ENCODE results near the gene SORCS2.

SORCS2 gene

DNA sequence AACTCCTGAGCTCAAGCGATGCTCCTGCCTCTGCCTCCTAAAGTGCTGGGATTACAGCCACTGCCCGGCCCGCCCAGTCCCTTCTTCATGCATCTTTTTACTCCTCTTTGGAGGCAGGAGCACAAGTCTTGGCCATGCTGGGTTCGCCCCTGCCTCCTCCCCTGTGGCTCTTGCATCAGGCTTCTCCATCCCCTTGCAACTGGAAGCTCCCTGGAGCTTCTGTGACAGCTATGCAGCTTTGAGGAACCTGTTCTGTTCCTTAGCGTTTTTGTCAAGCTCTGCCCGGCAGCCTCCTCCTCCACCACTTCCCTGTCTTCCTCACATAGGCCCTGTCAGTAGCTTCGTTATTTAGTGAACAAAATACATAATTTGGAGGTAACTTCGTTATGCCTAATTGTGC lies 168.5 kb downstream of the SORCS2 start:
- H2AFZ ChIP-seq (ENCODE audit: low read depth, low read length) = no peak overlapping the region
- no peaks in the 10 kb centered on the region for H3K9me3 ChIP-seq (ENCODE audit: low read length)
- no peak overlapping the region for H3K4me3 ChIP-seq (ENCODE audit: low read length)
- H3K36me3 ChIP-seq (ENCODE audit: insufficient read depth, low read length) = no peaks in the 10 kb centered on the region
- H3K4me1 ChIP-seq (ENCODE audit: insufficient read depth, low read length) = no peaks in the 10 kb centered on the region
- H3K27me3 ChIP-seq (ENCODE audit: insufficient read depth, low read length) = no peaks in the 10 kb centered on the region

DNA sequence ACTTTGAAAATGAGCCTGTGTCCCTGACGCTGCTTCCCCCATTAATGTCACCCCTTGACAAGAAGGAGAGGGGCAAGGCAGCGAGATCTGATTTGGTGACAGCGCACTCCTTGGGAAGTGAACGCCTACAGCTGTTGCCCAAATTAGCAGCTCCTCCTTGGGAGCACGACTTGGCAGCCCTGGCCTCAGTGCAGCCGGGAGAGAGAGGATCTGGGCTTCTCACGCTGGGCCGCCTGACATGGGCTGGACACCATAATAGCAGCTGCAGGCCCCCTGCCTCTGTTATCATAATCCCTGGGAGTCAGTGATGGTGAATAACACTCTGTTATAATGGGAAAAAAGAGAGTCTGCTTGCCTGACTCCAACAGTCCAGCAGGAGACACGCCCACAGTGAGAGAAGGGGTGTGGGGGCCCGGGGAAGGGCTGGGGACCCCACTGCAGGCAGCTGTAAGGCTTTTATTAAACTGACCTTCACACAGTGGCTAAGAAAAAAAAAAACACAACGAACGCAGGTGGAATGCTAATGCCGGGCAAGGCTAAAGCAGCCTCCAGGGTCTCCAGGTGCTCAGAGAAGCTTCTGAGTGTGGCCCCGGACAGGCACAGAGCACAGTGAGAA lies 169.1 kb downstream of the SORCS2 start:
- Histone ChIP-seq H3K4me3 (ENCODE audit: low read length) (no peak overlapping the region), H3K4me1 (ENCODE audit: insufficient read depth, low read length) (no peaks in the 10 kb centered on the region), H3K27me3 (ENCODE audit: insufficient read depth, low read length) (no peaks in the 10 kb centered on the region), H3K36me3 (ENCODE audit: insufficient read depth, low read length) (no peaks in the 10 kb centered on the region), H3K9me3 (ENCODE audit: low read length) (no peaks in the 10 kb centered on the region), H2AFZ (ENCODE audit: low read depth, low read length) (no peak overlapping the region)

DNA sequence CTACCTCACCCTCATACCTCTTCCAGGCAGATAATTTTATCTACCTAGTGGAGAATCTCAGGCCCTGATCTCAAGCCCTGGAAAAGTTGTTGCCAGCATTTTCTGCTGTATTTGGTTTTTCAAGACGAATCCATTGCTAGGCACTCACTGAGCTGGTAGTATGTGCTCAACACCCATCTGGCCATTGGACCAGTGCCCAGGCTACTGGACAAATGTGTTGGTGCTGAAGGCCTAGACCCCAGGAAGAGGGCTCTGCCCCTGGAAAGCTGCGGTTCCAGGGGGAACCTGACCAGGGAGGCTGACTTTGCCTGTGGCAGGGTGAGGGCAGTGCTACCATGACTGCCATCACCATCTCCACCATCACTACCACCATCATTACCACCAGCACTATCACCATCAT lies 170.0 kb downstream of the SORCS2 start:
- no peaks in the 10 kb centered on the region for H3K36me3 ChIP-seq (ENCODE audit: insufficient read depth, low read length)
- H3K4me1 ChIP-seq (ENCODE audit: insufficient read depth, low read length) = no peaks in the 10 kb centered on the region
- H2AFZ ChIP-seq (ENCODE audit: low read depth, low read length) = no peak overlapping the region
- peaks cover 2% of the 10 kb centered on the region for H3K27me3 ChIP-seq (ENCODE audit: insufficient read depth, low read length)
- H3K9me3 ChIP-seq (ENCODE audit: low read length) = no peaks in the 10 kb centered on the region
- H3K4me3 ChIP-seq (ENCODE audit: low read length) = no peak overlapping the region

GRCh38 chr4:7362862-7363430 lies 170.6 kb downstream of the SORCS2 start:
- Histone ChIP-seq H3K4me1 (ENCODE audit: insufficient read depth, low read length) (no peaks in the 10 kb centered on the region), H3K36me3 (ENCODE audit: insufficient read depth, low read length) (no peaks in the 10 kb centered on the region), H3K9me3 (ENCODE audit: low read length) (no peaks in the 10 kb centered on the region), H3K27me3 (ENCODE audit: insufficient read depth, low read length) (peaks cover 2% of the 10 kb centered on the region), H2AFZ (ENCODE audit: low read depth, low read length) (no peak overlapping the region), H3K4me3 (ENCODE audit: low read length) (no peak overlapping the region)

DNA sequence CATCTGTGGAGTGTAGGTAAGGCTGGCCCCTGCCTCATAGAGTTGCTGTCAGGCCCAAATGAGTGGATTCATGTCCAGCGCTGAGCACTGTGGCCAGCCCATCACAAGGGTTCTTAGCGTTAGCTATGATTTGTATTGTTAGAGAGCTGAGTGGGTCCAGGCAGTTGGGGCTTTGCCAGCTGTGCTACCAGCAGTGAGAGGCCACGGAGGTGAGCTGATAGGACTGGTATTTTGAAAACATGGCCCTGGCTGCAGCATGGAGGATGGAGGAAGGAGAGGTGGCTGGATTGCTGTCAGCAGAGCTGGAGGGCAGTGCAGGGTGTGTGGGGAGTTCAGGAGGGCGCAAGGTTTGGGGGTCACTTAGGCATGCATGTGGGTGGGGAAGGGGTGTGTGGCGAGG lies 172.6 kb downstream of the SORCS2 start:
- Histone ChIP-seq H3K4me1 (ENCODE audit: insufficient read depth, low read length) (no peaks in the 10 kb centered on the region), H3K4me3 (ENCODE audit: low read length) (no peak overlapping the region), H3K27me3 (ENCODE audit: insufficient read depth, low read length) (peaks cover 2% of the 10 kb centered on the region), H3K36me3 (ENCODE audit: insufficient read depth, low read length) (no peaks in the 10 kb centered on the region), H3K9me3 (ENCODE audit: low read length) (no peaks in the 10 kb centered on the region), H2AFZ (ENCODE audit: low read depth, low read length) (no peak overlapping the region)

DNA sequence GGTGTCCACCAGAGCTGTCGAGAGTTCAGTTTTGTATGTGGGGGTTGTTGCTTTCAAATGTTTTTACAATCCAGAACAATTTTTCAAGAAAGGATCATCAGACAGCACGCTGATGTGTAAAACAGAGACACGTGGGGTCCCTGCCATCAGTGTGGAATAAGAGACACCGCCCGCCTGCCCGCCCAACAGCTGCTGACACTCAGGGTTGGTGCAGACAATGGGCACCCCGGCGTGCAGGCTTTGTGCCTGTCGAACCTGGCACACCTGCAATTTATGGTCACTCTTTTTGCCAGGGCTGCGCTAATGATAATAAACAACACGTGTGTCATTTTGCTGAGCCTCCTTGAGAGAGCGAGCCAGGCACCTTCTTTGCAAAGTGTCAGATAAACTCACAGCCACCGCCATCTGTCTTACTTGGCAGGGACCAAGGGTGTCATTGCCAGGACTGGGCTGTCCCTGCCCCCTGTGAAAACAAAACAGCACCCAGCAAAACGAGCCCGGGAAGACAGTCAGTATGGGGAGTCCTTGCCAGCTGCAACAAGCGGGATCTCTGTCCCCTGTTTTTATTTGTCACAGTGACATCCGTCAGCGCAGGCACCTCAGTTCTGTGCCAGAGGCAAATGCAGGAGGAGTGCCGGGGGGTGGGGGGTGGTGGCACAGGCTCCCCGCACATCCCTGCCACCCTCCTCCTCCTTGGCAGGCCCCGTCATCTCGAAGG lies 173.3 kb downstream of the SORCS2 start:
- Histone ChIP-seq H2AFZ (ENCODE audit: low read depth, low read length) (no peak overlapping the region), H3K4me3 (ENCODE audit: low read length) (no peak overlapping the region), H3K36me3 (ENCODE audit: insufficient read depth, low read length) (no peaks in the 10 kb centered on the region), H3K9me3 (ENCODE audit: low read length) (no peaks in the 10 kb centered on the region), H3K4me1 (ENCODE audit: insufficient read depth, low read length) (no peaks in the 10 kb centered on the region), H3K27me3 (ENCODE audit: insufficient read depth, low read length) (peaks cover 2% of the 10 kb centered on the region)

- Histone ChIP-seq H3K4me1 (ENCODE audit: insufficient read depth, low read length) (no peaks in the 10 kb centered on the region), H3K27me3 (ENCODE audit: insufficient read depth, low read length) (peaks cover 2% of the 10 kb centered on the region), H3K36me3 (ENCODE audit: insufficient read depth, low read length) (no peaks in the 10 kb centered on the region), H3K4me3 (ENCODE audit: low read length) (no peak overlapping the region), H2AFZ (ENCODE audit: low read depth, low read length) (no peak overlapping the region), H3K9me3 (ENCODE audit: low read length) (no peaks in the 10 kb centered on the region)
These were observed 174.0 kb downstream of the SORCS2 start for GRCh38 chr4:7366180-7366945.

- no peaks in the 10 kb centered on the region for H3K4me1 ChIP-seq (ENCODE audit: insufficient read depth, low read length)
- no peak overlapping the region for H2AFZ ChIP-seq (ENCODE audit: low read depth, low read length)
- peaks cover 2% of the 10 kb centered on the region for H3K27me3 ChIP-seq (ENCODE audit: insufficient read depth, low read length)
- H3K36me3 ChIP-seq (ENCODE audit: insufficient read depth, low read length) = no peaks in the 10 kb centered on the region
- H3K9me3 ChIP-seq (ENCODE audit: low read length) = no peaks in the 10 kb centered on the region
- no peak overlapping the region for H3K4me3 ChIP-seq (ENCODE audit: low read length)
These were observed 174.6 kb downstream of the SORCS2 start for GRCh38 chr4:7366954-7367353.

DNA sequence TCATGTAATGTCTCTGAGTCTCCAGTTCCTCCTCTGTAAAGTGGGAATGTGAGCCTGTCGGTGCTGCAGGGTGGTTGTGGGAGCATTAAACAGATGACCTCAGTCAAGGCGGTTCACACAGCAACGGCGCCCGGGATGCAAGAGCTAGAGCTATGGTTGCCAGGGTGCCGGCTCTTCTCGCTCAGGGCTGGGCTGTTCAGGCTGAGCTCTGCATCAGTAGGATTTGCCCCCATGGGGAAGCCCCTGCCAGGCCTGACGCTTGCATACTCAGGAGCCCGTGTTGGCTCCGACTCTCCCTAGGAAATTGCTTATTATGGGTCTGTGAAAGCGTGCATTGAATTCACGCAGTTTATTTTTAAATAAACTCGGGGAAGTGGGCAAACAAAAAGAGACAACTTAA lies 175.1 kb downstream of the SORCS2 start:
- no peaks in the 10 kb centered on the region for H3K36me3 ChIP-seq (ENCODE audit: insufficient read depth, low read length)

GRCh38 chr4:7367864-7368277 lies 175.5 kb downstream of the SORCS2 start:
- H3K9me3 ChIP-seq (ENCODE audit: low read length) = no peaks in the 10 kb centered on the region
- no peaks in the 10 kb centered on the region for H3K4me1 ChIP-seq (ENCODE audit: insufficient read depth, low read length)
- H3K27me3 ChIP-seq (ENCODE audit: insufficient read depth, low read length) = peaks cover 2% of the 10 kb centered on the region
- no peaks in the 10 kb centered on the region for H3K36me3 ChIP-seq (ENCODE audit: insufficient read depth, low read length)
- H2AFZ ChIP-seq (ENCODE audit: low read depth, low read length) = no peak overlapping the region
- no peak overlapping the region for H3K4me3 ChIP-seq (ENCODE audit: low read length)

More for the DNA sequence above, 175.1 kb downstream of the SORCS2 start:
- H3K9me3 ChIP-seq (ENCODE audit: low read length) = no peaks in the 10 kb centered on the region
- no peak overlapping the region for H2AFZ ChIP-seq (ENCODE audit: low read depth, low read length)
- no peaks in the 10 kb centered on the region for H3K4me1 ChIP-seq (ENCODE audit: insufficient read depth, low read length)
- H3K27me3 ChIP-seq (ENCODE audit: insufficient read depth, low read length) = peaks cover 2% of the 10 kb centered on the region
- no peak overlapping the region for H3K4me3 ChIP-seq (ENCODE audit: low read length)

- no peaks in the 10 kb centered on the region for H3K36me3 ChIP-seq (ENCODE audit: insufficient read depth, low read length)
- no peak overlapping the region for H3K4me3 ChIP-seq (ENCODE audit: low read length)
- no peak overlapping the region for H2AFZ ChIP-seq (ENCODE audit: low read depth, low read length)
- H3K9me3 ChIP-seq (ENCODE audit: low read length) = no peaks in the 10 kb centered on the region
- peaks cover 2% of the 10 kb centered on the region for H3K27me3 ChIP-seq (ENCODE audit: insufficient read depth, low read length)
- no peaks in the 10 kb centered on the region for H3K4me1 ChIP-seq (ENCODE audit: insufficient read depth, low read length)
These were observed 176.0 kb downstream of the SORCS2 start for GRCh38 chr4:7368296-7368695.

DNA sequence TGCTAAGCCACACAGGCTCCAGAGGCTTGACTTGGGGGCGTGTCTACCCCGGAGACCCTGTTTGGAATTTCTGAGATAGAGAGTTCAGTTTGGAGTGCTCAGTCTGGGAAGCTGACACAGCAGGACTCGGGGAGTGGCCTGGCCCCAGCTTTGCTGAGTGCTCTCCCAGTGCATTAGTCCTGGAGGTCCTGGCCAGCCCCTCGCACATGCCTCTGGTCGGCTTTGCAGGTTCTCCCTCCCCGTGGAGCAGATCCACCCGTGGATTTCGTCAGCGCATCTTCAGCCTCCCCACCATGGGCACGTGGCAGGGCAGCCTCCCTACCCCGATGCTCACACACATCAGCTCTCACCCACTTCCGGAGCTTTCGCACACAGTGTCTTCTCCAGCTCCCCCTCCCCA lies 177.2 kb downstream of the SORCS2 start:
- no peaks in the 10 kb centered on the region for H3K36me3 ChIP-seq (ENCODE audit: insufficient read depth, low read length)
- H3K9me3 ChIP-seq (ENCODE audit: low read length) = no peaks in the 10 kb centered on the region
- H3K4me1 ChIP-seq (ENCODE audit: insufficient read depth, low read length) = no peaks in the 10 kb centered on the region
- H3K4me3 ChIP-seq (ENCODE audit: low read length) = no peak overlapping the region
- no peak overlapping the region for H2AFZ ChIP-seq (ENCODE audit: low read depth, low read length)
- peaks cover 2% of the 10 kb centered on the region for H3K27me3 ChIP-seq (ENCODE audit: insufficient read depth, low read length)

- H3K36me3 ChIP-seq (ENCODE audit: insufficient read depth, low read length) = no peaks in the 10 kb centered on the region
- no peaks in the 10 kb centered on the region for H3K4me1 ChIP-seq (ENCODE audit: insufficient read depth, low read length)
- no peak overlapping the region for H3K4me3 ChIP-seq (ENCODE audit: low read length)
- no peak overlapping the region for H2AFZ ChIP-seq (ENCODE audit: low read depth, low read length)
- no peaks in the 10 kb centered on the region for H3K9me3 ChIP-seq (ENCODE audit: low read length)
- H3K27me3 ChIP-seq (ENCODE audit: insufficient read depth, low read length) = peaks cover 2% of the 10 kb centered on the region
These were observed 177.7 kb downstream of the SORCS2 start for GRCh38 chr4:7370038-7370437.
